ENCODE results near the gene TPD52L1.

The TPD52L1 gene

DNA sequence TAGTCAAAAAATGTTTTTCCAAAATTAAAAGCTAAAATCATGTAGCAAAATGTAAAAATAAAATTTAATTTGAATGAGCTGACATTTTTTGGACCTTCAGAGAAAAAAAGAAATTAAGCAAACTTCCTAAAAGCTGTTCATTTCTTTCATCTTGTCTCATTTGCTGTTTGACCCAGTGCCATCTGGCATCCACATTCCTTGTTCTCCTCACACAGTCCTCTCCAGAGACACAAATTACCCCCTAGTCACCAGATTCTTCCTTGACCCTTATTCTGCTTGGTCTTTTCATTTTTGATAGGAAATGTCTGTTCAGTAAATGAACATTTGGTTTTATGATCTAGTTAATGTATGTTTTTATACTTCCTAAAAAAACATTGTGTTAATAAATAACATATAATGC, 93.0 kb downstream of the TPD52L1 start:
- no peak for DNase-seq

DNA sequence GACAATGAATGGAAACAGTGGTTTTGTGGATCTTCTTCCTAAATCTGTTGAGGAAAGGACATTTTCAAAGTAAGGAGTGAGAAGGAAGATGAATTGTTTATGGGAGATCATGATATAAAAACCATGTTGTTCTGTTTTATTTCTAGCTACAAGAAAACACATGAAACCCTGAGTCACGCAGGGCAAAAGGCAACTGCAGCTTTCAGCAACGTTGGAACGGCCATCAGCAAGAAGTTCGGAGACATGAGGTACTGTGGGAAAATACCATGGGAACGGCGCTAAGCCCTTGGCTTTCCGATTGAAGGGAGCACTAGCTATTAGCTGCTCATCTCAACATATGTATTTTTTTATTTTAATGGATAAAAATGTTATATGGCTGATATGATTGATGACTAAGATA, 94.6 kb downstream of the TPD52L1 start:
- no peak for DNase-seq

DNA sequence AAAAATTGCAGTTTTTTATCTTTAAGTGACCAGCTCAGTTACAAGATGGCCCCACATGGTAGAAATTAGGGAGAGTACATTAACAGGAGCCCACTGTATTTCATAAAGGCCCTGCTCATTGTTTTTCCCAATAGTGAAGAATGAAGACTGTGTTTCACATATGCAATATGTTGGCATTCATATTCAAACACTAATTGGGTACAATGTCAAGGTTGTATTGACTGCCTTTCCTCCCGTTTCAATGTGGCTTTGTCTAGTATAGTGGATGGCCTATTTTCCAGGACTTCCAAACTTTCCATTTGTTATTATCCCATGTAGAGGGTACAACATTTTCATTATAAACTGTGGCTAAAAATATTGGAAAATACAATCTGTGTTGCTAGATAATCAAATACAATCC, 96.9 kb downstream of the TPD52L1 start:
- DNase-seq = no peak

- DNase-seq = no peak
Measured at GRCh38 chr6:125251516-125252220, 98.1 kb downstream of the TPD52L1 start.

DNA sequence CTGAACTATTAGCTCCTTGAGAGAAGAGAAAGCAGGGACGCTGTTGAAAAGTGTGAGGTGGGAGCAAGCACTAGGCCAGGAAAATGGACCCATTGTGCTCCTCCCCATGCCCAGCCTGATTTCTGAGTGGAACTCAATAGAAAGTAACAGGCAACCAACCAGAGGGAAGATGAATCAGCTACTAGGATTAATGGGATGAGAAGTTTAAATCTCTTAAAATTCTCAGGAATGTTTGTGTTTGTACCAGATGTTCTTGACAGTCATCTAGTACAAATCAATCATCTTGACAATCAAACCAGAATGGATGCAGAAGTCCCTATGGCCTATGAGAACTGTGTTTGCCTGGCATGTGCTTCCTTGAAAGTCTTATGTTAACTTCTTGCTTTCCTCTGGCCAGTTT, 99.3 kb downstream of the TPD52L1 start:
- DNase-seq = no peak

DNA sequence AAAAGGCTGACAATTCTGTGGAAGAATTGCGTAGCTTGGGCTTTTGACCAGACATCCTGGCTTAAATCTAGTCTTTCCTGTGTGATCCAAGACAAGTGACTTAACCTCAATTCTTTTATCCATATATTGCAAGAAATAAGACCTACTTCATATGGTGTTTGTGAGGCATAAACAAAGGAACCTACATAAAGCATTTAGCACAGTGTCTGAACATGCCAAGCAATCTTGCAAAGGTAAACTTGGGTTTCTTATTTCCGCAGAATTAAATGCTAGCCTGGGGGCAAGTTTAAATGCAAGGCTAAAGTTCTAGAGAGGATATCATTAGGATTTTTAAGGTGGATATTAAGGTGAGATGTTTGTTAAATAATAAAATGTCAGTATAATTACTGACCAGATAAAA, 100.3 kb downstream of the TPD52L1 start:
- no peak for DNase-seq

DNA sequence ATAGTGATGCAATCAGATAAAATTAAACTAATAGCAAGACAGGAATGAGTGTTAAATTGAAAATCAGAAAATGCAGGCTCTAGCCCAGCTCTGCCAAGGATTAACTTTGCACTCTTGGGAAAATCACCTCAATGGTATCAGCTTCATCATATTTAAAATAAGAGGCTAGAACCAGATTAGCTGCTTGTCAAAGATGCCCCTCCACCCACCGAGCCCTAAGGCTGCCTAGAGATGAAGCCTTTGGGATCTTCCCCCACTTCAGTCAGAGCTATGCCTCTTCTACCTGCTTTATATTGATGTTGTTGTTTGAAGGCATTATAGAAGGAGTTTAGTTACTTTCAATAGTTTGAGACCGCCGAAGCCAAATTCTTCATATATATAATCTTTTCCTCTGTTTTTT, 100.7 kb downstream of the TPD52L1 start:
- DNase-seq = no peak

DNA sequence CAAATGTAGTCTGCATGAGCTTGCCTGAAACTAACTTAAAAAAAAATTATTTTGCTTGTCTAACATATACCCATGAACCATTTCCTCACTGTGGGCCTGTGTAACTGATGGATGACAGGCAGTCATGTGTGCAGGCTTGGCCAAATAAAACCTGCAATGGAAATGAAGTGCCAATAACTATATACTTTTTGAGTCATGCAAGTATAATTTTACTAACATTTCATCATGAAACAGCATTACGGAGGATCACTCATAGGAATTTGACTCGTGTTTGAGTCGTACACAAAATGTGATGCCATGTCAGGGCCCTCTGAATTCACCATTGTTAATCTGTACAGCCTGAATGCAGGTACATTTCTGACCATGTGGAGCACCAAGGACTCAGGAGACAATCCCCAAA, 101.6 kb downstream of the TPD52L1 start:
- DNase-seq = no peak

- no peak for DNase-seq
Measured at GRCh38 chr6:125257351-125257750, 103.8 kb downstream of the TPD52L1 start.

GRCh38 chr6:125258651-125259353, 105.2 kb downstream of the TPD52L1 start:
- DNase-seq = no peak

DNA sequence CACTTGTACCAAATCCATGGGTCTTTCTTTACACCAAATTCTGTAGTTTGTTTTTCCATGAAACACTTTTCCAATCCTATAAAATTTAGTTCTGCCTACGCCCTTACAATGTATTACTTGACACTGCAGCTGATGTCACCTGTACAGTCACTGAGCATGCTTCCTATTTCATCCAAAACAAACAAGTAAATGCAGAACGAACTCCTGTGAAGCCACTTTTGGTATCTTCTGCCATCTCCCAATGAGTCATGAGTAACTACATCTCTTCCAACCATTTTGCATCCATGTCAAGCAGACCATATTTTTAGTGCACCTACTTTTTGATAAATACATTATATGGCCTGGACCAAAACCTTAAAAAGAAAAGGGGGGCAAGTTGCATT, 105.8 kb downstream of the TPD52L1 start:
- DNase-seq = no peak

DNA sequence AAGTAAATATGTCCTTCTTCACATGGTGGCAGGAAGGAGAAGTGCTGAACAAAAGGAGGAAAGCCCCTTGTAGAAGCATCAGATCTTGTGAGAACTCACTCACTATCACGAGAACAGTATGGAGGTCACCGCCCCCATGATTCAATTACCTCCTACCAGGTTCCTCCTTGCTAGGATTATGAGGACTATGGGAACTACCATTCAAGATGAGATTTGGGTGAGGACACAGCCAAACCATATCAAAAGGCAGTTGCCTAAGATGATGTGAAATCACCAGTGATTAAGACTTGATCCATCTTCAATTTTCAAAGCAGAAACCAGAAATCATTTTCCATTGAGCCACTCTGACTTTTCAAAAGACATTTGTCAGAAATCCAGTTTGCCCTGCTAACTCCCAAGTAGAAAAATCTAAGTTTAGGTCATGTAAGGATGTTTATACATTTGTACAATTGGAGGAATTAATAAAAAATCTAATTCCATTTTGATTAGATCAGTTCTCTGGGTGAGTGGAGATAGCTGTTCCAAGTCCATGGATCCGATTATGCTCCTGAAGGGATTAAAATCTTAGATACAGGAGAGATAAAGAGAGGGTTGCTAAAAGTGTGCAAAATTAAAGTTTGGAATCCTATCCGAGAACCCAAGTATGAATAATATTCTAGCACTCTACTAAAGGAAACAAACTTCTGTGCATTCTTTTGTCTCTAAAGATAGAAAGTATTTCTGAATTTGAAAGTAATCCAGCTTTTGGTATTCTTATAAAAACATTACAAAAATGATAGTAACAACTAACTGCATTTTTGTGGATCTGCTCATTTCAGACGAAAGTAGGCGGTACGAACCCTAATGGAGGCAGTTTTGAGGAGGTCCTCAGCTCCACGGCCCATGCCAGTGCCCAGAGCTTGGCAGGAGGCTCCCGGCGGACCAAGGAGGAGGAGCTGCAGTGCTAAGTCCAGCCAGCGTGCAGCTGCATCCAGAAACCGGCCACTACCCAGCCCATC, 108.7 kb downstream of the TPD52L1 start:
- DNase-seq = no peak

- DNase-seq = no peak
Measured at GRCh38 chr6:125264476-125264875, 110.9 kb downstream of the TPD52L1 start.

DNA sequence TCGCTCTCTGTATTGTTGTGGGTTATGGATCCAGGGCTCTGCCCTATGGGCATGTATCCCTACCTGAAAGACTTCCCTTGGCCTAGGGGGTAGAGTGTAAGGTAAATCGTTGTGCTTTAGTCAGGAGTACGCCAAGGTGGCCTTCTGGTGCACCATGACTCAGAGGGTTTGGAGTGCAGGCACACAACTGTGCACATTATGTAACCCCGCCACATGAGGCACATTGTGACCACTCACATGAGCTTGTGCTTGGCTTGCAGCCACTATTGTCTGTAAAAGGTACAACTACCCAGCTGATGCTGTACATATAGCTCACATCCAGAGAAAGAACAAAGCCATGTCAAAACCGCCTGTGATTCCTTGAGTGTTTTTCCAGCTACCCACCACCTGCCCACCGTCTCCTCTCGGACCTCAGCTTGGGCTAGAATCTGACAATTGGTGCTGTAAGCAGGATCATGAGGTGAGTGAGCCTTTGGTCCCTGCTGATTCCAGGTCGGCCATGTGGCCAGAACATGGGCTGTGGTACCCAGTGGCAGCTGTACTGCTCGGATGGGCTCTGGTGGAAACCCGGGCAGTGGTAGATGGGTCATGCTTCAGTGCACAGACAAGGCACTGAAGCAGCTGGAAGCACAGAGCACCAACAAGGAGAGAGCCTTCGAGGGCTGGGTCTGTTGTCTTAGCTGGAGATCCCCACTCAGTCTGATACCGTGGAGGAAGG, 114.4 kb downstream of the TPD52L1 start:
- no peak for DNase-seq

DNA sequence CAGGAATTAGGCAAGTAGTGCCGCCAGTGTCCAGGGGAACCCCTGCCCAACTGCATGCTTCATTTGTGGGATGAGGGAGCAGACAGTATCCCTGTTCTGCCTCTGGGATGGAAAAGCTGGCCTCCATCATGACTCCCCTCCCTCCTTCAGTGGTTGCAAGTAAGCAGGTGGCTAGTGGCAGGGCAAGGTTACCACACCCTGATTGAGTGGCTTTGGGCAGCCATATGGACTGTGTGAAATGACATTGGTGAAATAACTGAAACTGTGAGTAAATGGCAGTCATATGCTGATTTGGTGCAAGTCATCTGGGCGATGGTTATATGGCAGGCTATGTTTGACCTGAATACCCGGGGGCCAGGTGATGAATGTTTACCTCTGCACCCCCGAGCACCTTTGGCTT, 115.2 kb downstream of the TPD52L1 start:
- DNase-seq = no peak

DNA sequence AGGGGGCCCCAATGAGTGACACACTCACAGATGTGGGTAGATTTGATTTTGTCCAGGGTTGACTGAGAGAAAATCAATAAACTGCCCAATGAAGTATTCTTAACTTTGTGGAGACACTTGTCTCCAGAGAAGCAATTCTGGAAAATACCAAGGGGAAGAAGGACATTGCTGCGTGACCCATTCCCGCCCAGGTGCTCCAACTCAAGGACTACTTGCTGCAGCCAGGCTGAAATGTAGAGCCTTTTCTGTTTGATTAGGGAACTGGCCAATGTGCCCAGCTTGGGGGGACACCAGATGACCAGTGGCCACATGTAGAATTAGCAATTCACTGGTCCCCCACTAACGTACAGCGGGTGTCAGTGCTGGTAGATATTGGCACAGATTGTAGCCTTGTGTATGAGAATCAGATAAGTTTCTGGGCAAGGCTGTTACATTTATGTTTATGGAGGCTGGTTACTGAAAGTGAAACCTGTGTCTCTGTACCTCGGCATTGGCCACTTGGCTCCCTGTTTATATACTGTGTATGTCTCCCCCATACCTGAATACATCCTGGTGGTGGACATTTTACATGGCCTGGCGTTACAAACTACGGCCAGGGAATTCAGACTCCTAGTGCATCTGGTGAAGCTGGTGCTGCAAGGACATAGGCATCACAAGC, 115.9 kb downstream of the TPD52L1 start:
- DNase-seq = no peak

DNA sequence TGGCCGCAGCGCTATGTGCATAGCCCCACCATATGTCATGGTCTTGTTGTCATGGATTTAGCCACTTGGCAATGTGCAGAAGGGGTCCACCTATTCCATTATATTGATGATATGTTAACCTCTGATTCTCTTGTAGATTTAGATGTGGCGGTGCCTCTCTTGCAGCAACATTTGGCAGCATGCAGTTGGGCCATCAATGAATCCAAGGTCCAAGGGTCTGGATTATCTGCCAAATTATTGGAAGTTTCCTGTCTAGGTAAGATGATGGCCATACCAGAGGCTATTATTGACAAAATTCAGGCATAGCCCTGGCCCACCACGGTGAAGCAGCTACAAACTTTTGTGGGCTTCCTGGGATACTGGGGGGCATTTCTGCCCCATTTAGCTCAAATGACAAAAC, 116.8 kb downstream of the TPD52L1 start:
- DNase-seq = no peak

DNA sequence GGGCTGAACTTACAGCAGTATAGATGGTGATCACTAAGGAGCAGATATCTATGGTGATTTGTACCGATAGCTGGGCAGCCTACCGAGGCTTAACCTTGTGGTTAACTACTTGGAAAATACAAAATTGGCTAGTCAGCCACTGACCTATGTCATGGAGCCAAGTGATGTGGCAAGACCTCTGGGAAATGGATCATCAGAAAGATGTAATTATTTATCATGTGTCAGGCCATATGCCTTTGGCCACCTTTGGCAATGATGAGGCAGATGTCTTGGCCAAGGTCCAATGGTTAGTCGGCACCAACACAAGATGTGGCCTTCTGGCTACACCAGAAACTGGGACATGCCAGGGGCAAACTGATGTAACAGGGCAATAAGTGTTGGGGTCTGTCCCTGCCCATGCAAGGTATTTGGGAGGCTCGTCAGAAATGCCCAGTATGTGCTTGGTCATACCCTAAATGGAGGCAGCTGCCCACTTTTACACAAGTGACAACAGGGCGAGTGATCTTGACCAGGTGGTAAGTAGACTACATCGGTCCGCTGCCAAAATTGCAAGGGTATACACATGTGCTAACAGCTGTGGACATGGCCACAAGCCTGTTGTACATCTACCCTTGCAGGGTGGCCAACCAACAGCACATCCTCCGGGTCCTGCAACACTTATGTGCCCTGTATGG, 118.0 kb downstream of the TPD52L1 start:
- no peak for DNase-seq

GRCh38 chr6:125273251-125273650, 119.7 kb downstream of the TPD52L1 start:
- DNase-seq = no peak

GRCh38 chr6:125273965-125274364, 120.4 kb downstream of the TPD52L1 start:
- no peak for DNase-seq

- DNase-seq = no peak
Measured at GRCh38 chr6:125274935-125275334, 121.4 kb downstream of the TPD52L1 start.

GRCh38 chr6:125275779-125276178, 122.2 kb downstream of the TPD52L1 start:
- DNase-seq = no peak
